AG20443 (cell line): ENCODE data around the gene KAT7.

Experiments
- DNase-seq: peaks from one replicate; pipeline ENCODE4 v3.0.0; 2012; ENCODE audit warnings: low spot score, mixed read lengths

Gene KAT7

GRCh38 chr17:49788478-49789242 lies at the start of gene KAT7:
Gene KAT7, plus strand, starts transcription at chr17:49788681. Its CDS starts 154 bp downstream, at chr17:49788835.
- peak; percentile 98 for DNase-seq

GRCh38 chr17:49739641-49740271 lies 48.7 kb upstream of the KAT7 start:
- no peak for DNase-seq

- peak; percentile 61 for DNase-seq
These were observed 47.3 kb upstream of the KAT7 start for GRCh38 chr17:49741009-49741691.

- DNase-seq, result no peak
These were observed 46.8 kb upstream of the KAT7 start for GRCh38 chr17:49741692-49742076.

- DNase-seq, result no peak
These were observed 46.3 kb upstream of the KAT7 start for GRCh38 chr17:49742166-49742638.

GRCh38 chr17:49745175-49746139 lies 43.0 kb upstream of the KAT7 start:
- DNase-seq, result no peak

- DNase-seq, result no peak
These were observed 41.5 kb upstream of the KAT7 start for GRCh38 chr17:49746791-49747490.

- no peak for DNase-seq
These were observed 40.8 kb upstream of the KAT7 start for GRCh38 chr17:49747632-49748031.

- no peak for DNase-seq
These were observed 40.3 kb upstream of the KAT7 start for GRCh38 chr17:49748223-49748622.

GRCh38 chr17:49748791-49749190 lies 39.7 kb upstream of the KAT7 start:
- DNase-seq, result no peak

- DNase-seq, result no peak
These were observed 38.8 kb upstream of the KAT7 start for GRCh38 chr17:49749730-49750129.

- no peak for DNase-seq
These were observed 36.0 kb upstream of the KAT7 start for GRCh38 chr17:49752508-49752907.

GRCh38 chr17:49753959-49754391 lies 34.5 kb upstream of the KAT7 start:
- peak; percentile 43 for DNase-seq

- DNase-seq, result no peak
These were observed 32.7 kb upstream of the KAT7 start for GRCh38 chr17:49755663-49756283.

GRCh38 chr17:49756323-49757150 lies 31.9 kb upstream of the KAT7 start:
- no peak for DNase-seq

- no peak for DNase-seq
These were observed 31.2 kb upstream of the KAT7 start for GRCh38 chr17:49757151-49757777.

GRCh38 chr17:49758464-49759010 lies 29.9 kb upstream of the KAT7 start:
- DNase-seq, result peak; percentile 49

GRCh38 chr17:49759203-49759602 lies 29.3 kb upstream of the KAT7 start:
- DNase-seq, result no peak

GRCh38 chr17:49760296-49760695 lies 28.2 kb upstream of the KAT7 start:
- no peak for DNase-seq
